GM19238 (cell line): Measurements from ENCODE around the gene TSACC.

Experiments used
- DNase-seq: peaks from one replicate; pipeline ENCODE4 v3.0.0; 2011; ENCODE audit warnings: low spot score; ENCODE audit not compliant: insufficient read length

The TSACC gene

DNA sequence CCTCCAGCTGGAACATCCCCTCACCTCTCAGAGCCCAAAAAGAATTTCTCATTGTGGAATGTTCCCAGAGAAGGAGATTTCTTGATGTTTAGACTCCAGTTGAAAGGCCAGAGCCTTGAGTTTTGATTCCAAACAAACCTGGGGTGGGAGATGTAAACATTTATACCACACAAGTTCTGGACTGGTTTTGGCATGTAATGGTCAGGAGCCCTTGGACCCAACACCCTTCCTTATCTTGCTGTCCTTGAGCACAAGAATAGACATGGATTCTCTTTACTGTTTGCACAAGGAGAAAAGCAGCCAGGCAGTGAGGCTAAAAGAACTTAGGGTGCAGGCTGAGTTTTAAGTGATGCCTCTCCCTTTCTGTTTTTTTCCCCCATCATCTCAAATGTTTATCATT is 35.2 kb downstream of the TSACC start:
- DNase-seq, result no peak

DNA sequence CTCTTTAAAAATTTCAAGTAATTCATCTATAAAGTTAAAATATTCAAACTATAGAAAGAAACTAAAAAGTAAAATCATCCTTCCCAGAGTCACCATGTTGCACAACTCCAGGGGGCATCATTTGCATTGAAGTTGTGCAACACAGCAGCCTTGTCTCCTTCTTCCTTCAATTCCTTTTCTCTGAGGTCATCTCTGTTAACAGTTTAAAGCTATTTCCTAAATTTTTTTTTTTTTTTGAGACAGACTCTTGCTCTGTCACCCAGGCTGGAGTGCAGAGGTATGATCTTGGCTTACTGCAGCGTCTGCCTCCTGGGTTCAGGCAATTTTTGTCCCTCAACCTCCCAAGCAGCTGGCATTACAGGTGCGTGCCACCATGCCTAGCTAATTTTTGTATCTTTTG is 37.8 kb downstream of the TSACC start:
- DNase-seq, result no peak

DNA sequence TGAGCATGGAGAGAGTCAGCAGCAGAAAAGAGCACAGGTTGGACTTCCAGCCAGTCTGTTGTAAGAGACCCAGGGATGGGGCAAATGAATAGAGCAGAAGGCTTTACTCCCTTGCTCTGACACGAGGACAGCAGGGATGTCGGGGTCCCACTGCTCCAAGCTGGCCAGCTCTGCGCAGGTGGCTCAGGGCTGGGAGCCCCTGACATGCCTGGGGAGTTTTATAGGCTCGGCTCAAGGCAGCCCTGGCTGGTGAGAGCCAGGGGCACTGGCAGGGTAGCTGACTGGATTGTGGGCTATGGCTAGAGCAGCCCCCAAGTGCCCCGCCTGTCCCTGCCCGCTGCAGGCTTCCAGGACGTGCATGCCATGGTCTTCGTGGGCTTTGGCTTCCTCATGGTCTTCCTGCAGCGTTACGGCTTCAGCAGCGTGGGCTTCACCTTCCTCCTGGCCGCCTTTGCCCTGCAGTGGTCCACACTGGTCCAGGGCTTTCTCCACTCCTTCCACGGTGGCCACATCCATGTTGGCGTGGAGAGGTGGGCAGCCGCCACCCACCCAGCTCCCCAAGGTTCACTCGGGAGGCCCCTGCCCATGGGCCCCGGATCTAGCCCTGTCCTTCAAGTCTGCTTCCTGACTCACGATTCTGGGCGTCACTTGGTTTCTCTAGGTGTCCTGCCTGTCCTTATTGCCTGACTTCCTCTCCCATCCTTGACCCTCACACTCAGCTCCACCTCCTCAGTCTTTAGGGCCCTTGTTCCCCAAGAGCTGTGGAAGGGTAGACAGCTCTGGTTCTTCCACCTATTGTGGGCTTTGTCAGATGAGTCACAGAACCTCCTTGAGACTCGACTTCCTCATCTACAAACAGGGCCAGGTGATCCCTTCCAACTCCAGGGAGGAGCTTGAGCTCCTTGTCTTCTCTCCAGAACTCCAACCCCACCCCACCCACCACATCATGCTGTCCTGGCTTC is 38.9 kb downstream of the TSACC start:
- no peak for DNase-seq

DNA sequence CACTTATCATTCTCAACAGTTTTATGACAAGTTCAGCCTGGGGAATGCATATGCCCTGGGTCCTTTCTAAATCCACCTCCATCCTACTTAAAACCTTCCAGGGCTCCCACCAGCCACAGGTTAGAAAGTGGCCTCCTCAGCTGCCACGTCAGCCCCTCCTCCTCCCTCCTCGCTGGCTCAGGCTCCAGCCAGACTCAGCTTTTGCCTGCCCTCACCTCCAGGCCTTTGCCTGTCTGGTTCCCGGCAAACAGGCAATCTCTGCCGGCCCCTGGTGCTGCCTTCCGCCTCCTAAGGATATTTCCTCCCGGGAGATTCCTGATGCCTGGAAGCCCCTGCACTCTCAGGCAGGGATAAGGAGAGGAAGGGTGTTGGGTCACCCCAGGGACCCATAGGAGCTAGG is 40.2 kb downstream of the TSACC start:
- DNase-seq, result no peak

DNA sequence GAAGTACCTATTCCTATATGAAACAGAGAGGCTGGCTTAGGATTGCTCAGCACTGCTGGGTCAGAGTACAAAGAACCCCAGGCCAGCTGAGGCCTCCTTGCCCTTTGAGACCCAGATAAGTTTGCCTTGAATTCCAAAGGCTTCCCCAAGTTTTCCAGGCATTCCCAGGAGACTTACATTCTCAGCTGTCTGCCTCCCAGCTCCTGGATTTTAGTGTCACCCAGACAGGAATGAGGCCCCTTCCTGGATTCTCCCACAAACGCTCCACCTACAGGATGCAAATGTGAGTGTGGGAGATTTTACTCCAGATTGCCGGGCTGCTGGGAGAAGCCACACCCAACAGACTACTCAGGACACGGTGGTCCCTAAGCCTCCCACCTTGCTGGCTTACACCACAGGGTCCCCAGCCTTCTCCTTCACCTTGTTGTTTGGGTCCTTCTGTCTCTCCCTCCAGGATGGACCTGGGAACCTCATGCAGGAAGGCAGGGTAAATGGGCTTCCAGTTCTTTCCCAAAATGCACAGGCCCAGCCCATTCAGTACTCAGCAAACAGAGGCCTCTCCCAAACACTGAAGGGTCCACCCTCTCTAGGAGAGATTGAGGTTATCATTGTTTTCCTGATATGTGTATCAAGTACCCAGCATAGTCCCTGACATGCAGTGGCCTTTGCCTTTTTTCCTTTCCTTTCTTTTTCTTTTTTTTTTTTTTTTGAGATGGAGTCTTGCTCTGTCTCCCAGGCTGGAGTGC is 41.3 kb downstream of the TSACC start:
- DNase-seq, result no peak

DNA sequence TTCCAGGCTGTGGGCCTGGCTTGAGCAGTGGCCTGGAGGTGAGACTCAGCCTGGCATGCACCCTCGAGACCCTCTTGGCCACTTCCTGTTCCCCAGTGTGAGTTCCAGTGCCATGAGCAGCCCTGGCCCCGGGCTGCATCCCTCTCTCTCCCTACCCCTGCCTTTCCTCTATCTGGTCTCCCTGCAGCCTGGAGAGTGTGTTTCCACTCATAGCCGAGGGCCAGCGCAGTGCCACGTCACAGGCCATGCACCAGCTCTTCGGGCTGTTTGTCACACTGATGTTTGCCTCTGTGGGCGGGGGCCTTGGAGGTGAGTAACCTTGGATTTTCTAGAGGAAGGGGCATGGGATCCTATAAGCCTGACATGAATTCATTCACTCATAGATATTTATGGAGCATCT is 44.2 kb downstream of the TSACC start:
- DNase-seq, result no peak

DNA sequence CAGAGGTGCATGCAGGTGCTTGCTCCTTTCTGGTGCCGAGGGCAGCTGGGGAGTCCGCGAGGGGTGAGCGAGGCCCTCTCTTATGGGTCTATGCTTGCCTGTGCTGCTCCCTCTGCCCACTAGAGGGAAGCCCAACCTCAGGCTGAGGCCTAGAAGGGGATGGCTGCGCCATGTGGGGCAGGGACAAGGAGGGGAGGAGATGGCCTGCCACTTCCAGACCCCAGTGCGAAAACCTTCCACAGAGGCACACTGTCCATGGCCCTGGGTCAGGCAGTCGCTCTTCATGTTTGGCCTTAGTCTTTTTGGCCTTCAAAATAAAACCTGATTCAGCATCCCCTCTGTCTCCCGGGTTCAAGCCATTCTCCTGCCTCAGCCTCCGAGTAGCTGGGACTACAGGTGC is 44.7 kb downstream of the TSACC start:
- DNase-seq, result peak; percentile 82

DNA sequence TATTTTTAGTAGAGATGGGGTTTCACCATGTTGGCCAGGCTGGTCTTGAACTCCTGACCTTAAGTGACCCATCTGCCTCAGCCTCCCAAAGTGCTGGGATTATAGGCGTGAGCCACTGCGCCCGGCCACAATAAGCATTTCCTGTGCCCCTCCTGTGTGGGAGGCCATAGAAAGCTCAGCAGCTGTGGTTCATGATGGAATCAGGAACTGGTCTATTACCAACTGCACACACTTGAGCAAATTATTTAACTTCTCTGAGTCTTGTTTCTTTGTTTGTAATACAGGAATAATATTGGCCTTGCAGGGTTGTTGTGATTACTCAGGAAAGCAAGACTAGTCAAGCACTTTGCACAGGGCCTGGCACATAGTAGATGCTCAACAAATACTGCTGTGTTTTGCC is 45.7 kb downstream of the TSACC start:
- DNase-seq, result no peak

DNA sequence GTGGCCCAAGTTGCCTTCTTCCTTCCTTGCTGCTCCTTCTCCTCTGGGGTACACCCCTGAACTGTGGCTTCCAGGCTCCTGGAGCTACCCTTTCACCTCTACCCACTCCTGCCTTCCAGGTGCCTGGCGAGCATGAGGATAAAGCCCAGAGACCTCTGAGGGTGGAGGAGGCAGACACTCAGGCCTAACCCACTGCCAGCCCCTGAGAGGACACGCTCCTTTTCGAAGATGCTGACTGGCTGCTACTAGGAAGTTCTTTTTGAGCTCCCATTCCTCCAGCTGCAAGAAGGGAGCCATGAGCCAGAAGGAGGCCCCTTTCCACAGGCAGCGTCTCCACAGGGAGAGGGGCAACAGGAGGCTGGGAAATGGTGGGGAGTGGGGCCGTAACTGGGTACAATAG is 46.3 kb downstream of the TSACC start:
- no peak for DNase-seq

DNA sequence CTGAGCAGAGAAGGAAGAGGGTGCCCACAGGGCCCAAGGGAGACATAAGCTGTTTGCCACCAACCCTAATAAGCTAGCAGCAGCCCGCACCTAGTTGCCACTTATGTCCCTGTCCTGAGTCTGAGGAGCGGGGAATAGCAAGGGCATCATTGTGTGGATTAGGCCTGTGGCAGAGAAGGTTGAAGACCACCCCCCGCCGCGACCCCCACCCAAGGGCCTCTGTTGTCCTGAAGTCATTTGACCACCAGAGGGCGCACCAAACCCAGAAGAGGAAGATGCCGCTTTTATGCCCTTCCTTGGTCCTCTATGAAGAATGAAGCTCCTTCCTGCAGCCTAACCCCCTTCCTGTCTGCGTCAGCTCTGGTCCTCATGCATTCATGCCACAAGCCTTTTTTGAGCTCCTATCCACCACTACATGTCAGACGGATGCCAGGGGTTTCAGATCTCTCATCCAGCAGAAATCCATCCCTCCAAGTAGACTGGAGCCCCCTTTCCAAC is 47.3 kb downstream of the TSACC start:
- peak; percentile 71 for DNase-seq

DNA sequence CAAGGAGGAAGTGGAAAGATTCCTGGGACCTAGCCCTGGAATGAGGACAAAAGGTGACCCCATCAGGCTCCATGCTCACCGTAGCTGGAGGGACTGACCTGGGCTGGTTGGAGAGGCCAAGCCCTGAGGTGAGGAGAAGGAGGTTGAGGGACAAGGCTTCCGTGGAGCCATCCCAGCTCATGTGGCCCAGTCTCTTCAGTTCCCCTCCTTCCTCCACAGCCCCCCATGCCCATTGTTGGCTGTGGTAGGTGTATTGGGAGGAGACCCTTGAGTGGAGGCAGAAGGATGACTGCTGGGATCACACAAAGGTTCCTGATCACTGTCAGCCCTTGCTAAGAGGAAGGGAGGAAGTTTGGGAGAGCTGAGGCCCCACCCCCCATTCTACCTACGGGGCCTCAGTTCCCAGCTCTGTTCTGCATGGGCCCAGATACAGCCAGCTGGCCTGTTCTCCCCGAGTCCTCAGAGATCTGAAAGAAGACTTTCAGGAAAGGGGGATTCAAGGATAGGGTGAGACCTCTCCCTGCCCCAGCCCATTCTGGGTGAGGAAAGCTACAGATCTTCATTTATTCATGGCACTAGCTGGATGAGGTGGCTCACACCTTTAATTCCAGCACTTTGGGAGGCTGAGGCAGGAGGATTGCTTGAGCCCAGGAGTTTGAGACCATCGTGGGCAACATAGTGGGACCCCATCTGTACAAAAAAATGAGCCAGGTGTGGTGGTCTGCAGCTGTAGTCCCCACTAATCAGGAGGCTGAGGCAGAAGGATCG is 48.0 kb downstream of the TSACC start:
- DNase-seq, result no peak

DNA sequence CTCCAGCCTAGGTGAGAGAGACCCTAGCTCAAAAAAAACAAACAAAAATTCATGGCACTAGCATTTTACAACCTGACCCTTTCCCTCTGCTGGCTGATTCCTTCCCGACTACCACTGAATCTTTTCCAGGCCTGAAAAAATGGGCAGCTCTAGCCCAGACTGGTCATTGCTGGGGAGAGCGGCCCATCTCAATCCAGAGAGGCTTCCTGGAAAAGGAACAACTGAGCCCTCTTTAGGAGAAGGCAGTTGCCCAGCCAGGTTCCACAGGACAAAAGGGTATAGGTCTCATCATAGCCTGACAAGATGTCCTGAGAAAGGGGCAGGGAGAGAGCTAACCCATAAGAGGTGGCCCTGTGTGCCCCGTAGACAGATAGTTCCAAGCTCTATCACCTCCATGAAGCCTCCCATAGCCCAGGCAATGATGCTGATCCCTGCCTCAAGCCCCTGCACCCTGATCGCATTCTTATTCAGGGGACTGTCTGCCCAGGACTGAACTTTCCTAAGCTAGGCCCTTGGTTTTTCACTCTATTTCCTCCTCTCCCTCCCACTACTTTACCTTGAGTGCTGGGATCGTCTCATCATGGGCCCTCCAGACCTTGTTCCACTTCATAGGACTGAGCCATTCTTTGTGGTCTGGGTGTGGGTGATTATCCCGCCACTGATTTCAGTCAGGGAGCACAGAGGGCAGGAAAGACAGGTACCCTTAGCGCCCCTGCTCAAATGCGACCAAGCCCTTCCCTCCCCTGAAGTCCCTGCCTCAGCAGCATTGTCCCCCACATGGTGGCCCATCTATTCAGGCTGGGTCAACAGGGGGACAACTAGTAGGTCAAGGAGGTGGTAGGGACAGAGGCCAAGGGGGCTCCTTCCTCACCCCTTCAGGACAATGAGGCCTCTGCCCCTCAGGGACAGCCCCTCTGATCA is 48.9 kb downstream of the TSACC start:
- no peak for DNase-seq

DNA sequence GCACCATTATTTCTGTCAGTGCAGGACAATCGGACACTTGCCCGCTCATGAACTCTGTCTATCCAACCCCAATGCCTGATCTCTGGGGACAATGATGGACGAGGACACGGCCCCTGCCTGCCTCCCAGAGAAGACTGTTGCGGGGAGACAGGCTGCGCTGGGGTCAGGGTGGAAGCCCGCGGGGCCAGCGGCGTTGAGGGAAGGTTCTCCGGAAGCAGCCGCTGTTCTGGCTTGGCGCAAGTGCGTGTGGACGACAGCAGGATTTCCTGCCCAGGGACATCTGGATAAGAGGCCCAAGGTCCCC is 49.5 kb downstream of the TSACC start:
- no peak for DNase-seq

DNA sequence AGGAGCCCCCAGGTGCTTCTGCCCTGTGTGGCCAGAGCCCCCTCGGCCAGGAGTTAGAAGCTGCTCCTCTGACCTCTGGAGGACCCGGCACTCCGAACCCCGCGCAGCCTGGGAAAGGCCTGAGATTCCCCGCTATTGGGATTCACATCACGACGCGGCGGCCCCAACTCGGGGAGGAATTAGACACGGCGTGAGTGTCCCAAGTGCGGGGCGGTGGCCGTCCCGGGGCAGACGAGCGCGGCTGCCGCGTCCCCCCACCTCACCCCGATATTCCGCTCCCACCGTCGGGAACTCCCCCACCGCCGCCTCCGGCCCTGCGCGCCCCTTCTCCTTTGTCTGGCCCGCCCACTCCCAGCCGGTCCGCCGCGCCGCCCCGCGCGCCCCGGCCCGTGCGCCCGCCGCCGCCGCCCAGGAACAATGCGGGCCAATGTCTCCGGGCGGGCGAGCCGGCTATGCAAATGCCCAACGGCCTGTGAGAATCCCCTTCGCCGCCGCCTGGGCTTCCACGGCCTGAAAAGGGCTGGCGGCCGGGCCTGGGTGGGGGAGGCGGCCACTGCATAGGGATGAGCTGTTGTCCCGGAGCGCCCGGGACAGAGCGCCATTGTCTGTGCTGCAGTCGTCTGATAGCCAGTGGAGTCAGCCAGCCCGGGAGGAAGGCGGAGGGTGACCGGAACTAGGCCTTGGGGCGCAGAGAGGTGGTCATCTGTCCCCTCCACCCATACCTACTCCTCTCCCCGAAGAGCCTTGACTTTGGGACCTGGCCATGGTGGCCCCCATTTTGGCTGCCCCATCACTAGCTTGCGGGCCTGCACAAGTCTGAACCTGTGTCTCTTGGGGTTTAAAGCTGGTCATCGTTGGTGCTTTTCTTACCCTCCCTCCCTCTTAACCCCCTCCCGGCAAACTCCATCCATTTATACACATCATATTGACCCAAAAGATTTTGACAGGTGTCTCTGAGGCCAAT is 50.1 kb downstream of the TSACC start:
- DNase-seq, result no peak

DNA sequence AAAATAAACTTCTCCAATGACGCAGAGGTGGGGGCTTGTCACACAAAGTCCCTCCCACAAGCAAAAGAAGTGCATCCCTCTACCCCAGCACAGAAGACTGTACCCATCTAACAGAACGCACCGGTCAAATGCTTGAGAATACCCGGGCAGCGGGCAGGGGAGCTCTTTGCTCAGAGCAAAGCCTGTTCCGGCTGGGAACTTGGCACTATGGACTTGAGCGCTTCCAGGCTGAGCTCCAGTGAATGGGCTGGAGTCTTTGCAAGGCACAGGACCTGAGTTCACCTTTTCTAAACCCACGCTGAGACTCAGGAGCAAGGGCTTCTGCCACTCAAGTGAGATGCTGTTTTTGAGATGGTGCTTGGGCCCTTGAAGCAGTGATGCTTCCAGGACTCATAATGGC is 51.0 kb downstream of the TSACC start:
- DNase-seq, result no peak

DNA sequence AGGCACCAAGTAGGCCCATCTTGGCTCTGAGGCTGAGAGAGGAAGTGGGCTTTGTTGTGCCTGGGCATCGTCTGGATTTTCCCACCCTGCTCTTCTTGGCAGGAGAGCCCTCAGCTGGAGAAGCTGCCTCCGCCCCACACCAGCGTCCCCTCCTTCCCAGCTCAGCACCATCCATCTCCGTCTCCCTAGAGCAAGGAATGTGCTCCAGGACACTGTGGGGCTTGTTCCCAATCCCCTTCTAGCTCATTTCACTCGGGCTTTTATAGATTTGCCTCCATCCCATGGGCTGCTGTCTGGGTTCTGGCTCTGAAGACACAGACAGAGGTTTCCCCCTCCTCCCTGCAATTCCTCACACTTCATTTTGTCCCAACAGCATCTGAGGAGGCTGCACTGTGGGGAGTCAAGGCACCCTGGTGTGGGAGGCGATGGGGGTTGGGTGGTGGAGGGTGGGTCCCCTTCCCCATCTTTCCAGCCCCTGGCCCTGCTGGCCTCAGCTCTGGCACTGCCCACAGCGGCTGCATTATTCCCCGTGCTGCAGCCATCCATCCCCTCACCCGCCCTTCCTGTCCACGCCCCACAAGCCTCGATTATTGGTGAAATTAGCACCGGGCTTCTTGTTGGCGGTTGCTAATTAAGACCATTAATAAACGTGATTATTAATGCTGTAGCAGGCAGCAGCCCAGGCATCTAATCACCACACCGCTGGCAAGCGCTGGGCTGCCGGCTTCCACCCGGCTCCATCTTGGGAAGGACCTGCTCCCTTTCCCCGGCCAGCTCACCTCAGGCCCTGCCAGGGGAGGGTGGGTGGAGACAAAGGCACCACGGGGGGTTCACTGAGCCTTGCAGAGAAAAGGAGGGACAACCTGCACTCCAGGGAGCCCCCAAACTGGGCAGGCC is 52.4 kb downstream of the TSACC start:
- no peak for DNase-seq

DNA sequence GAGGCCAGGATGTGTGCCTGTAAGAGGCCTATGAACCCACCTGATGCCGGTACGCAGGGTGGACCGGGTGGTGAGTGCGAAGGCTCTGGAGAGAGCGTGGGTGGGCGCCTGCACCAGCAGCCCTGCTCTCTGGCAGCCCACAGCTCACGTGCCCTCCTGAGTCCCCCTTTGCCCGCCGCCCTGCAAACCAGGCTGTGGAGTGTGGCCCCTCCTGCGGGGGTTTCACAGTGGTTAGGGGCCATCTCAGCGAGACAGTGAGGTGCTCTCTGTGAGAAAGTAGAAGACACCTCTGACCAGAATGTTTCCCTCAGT is 53.0 kb downstream of the TSACC start:
- DNase-seq, result no peak

DNA sequence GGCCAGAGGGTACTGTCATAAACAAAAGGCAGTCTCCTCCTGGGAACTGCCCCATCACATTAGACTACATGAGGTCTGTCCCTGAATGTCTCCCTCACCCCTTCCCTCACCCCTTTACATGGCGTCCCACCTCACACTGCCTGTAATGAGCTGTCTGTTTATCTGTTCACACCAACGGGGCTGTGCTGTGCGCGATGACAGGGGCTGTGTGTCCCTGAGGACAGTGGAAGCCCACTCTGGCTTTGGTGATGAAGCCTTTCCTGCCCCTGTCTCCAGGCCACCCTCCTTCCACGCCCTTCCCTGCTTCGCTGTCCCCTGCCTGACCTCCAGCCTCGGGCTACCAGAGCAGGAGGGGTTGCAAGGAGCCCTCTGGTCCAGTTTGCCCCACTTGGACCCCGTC is 53.4 kb downstream of the TSACC start:
- no peak for DNase-seq

DNA sequence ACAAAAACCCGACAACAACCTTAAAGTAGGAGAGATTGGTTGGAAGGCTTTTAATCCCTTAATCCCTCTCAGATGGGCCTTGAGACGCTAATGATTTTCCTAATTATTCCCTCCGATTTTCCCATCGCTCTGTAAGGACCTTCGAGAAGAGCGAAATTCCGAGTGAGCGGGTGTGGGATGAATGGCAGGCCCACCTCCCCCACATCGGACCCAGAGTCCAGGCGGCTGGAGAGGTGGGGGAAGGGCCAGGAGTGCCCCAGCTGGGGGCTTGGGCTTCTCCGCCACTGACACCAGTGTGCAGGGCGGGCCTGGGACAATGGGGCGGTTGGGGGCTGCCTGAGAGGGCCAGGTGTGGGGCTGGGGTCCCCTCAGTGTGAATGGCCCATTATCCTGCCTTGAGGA is 54.1 kb downstream of the TSACC start:
- DNase-seq, result no peak
